Measurements from ENCODE around the gene SALL2.

The SALL2 gene

GRCh38 chr14:21527318-21527679 is 1.2 kb upstream of the SALL2 start:
- no peak for DNase-seq (ENCODE audit: low read depth)

GRCh38 chr14:21526672-21527317 is 649 bp upstream of the SALL2 start:
- DNase-seq (ENCODE audit: low read depth): no peak

GRCh38 chr14:21525571-21525961 is 580 bp downstream of the SALL2 start:
- no peak for DNase-seq (ENCODE audit: low read depth)

- DNase-seq (ENCODE audit: low read depth): no peak
Measured at GRCh38 chr14:21524575-21525490, 1.3 kb downstream of the SALL2 start.

- no peak for DNase-seq (ENCODE audit: low read depth)
Measured at GRCh38 chr14:21523203-21523602, 2.9 kb downstream of the SALL2 start.

GRCh38 chr14:21521501-21521900 is 4.6 kb downstream of the SALL2 start:
- no peak for DNase-seq (ENCODE audit: low read depth)

GRCh38 chr14:21520767-21521166 is 5.4 kb downstream of the SALL2 start:
- no peak for DNase-seq (ENCODE audit: low read depth)

- DNase-seq (ENCODE audit: low read depth): no peak
Measured at GRCh38 chr14:21518725-21519124, 7.4 kb downstream of the SALL2 start.

- no peak for DNase-seq (ENCODE audit: low read depth)
Measured at GRCh38 chr14:21514341-21514740, 11.8 kb downstream of the SALL2 start.

GRCh38 chr14:21510735-21511657 is 15.2 kb downstream of the SALL2 start, which contains the start of gene METTL3:
METTL3 (minus strand) TSS chr14:21511340; CDS start chr14:21511223, 117 bp downstream.
- peak; percentile 83 for DNase-seq (ENCODE audit: low read depth)

GRCh38 chr14:21509432-21510143 is 16.6 kb downstream of the SALL2 start:
- DNase-seq (ENCODE audit: low read depth): no peak

GRCh38 chr14:21506557-21506956 is 19.6 kb downstream of the SALL2 start:
- DNase-seq (ENCODE audit: low read depth): no peak

- DNase-seq (ENCODE audit: low read depth): no peak
Measured at GRCh38 chr14:21505012-21505553, 21.1 kb downstream of the SALL2 start.

- DNase-seq (ENCODE audit: low read depth): no peak
Measured at GRCh38 chr14:21503376-21503775, 22.8 kb downstream of the SALL2 start.

- no peak for DNase-seq (ENCODE audit: low read depth)
Measured at GRCh38 chr14:21501568-21501967, 24.6 kb downstream of the SALL2 start.

GRCh38 chr14:21498540-21499526 is 27.3 kb downstream of the SALL2 start:
- no peak for DNase-seq (ENCODE audit: low read depth)

GRCh38 chr14:21496453-21496852 is 29.7 kb downstream of the SALL2 start:
- no peak for DNase-seq (ENCODE audit: low read depth)

- no peak for DNase-seq (ENCODE audit: low read depth)
Measured at GRCh38 chr14:21494902-21495762, 31.0 kb downstream of the SALL2 start.

- no peak for DNase-seq (ENCODE audit: low read depth)
Measured at GRCh38 chr14:21486640-21487087, 39.5 kb downstream of the SALL2 start.

All from activated T-cell treated with anti-CD3 and anti-CD28 coated beads for 48 hours (primary cell).